Skeletal muscle tissue (tissue), 4 donors: ENCODE results near the gene POLR3H. TPM values are rescaled to one million over a fixed set of nuclear protein-coding genes. Genes with fewer than 3 reads are reported as not detected.
A peak's percentile ranks its signal among the peaks of the same experiment; 100 is the strongest.

Experiments used
- H3K27ac ChIP-seq: one replicate; pipeline ENCODE4 v1.7.0; 2013; ENCODE audit warnings: mild to moderate bottlenecking, low read depth, low read length, inconsistent platforms
- H3K27me3 ChIP-seq, 3 donors: one replicate each; pipeline ENCODE4 v1.7.0; 2013; ENCODE audit warnings: low read length in 3 of 3; ENCODE audit not compliant: control insufficient read depth in 3 of 3, insufficient read depth in 3 of 3
- H3K36me3 ChIP-seq, 3 donors: one replicate each; pipeline ENCODE4 v1.7.0; 2013; ENCODE audit warnings: low read length in 3 of 3; ENCODE audit not compliant: control insufficient read depth in 3 of 3, insufficient read depth in 3 of 3
- H3K4me1 ChIP-seq, 3 donors: one replicate each; pipeline ENCODE4 v1.7.0; 2013; ENCODE audit warnings: low read length in 3 of 3, mild to moderate bottlenecking in 3 of 3; ENCODE audit not compliant: control insufficient read depth in 3 of 3, insufficient read depth in 3 of 3
- H3K4me3 ChIP-seq, 3 donors: one replicate each; pipeline ENCODE4 v1.7.0; 2013; ENCODE audit warnings: low read length in 3 of 3
- H3K9ac ChIP-seq, 3 donors: one replicate each; pipeline ENCODE4 v1.7.0; 2013; ENCODE audit warnings: low read length in 3 of 3, mild to moderate bottlenecking in 3 of 3, moderate library complexity in 2 of 3, low read depth in 1 of 3
- H3K9me3 ChIP-seq, 3 donors: one replicate each; pipeline ENCODE4 v1.7.0; 2013; ENCODE audit warnings: low read length in 3 of 3; ENCODE audit not compliant: control insufficient read depth in 3 of 3
- total RNA-seq: library from RNA; depleted of rRNA; stranded (reverse); fragments of >200 nt; gene quantifications from one replicate; pipeline ENCODE4 v1.2.3, GENCODE V29; 2014
- donor health status: Osteomylitis.

Gene POLR3H
- total RNA-seq, 1 donor from 2014 or later: 12.0 TPM

- Histone ChIP-seq H3K9ac (no peak overlapping the region), H3K4me1 (peaks cover 0 to 8% (median 3%) of the 10 kb centered on the region in 3 donors)
Measured at GRCh38 chr22:41556561-41556960, 12.3 kb upstream of the POLR3H start.

GRCh38 chr22:41555325-41555982 lies 11.2 kb upstream of the POLR3H start:
- Histone ChIP-seq H3K27me3 (peaks cover 3 to 21% (median 7%) of the 10 kb centered on the region in 3 donors), H3K27ac (no peak overlapping the region), H3K9ac (peak overlapping the region in 1 of 3 donors; percentile 25), H3K4me1 (peaks cover 0 to 3% (median 0%) of the 10 kb centered on the region in 3 donors), H3K9me3 (no peaks in the 10 kb centered on the region), H3K36me3 (no peaks in the 10 kb centered on the region), H3K4me3 (no peak overlapping the region)

More at GRCh38 chr22:41556561-41556960, 12.3 kb upstream of the POLR3H start:
- Histone ChIP-seq H3K4me3 (no peak overlapping the region), H3K27me3 (peaks cover 3 to 29% (median 7%) of the 10 kb centered on the region in 3 donors), H3K27ac (no peak overlapping the region), H3K9me3 (no peaks in the 10 kb centered on the region), H3K36me3 (no peaks in the 10 kb centered on the region)

GRCh38 chr22:41551877-41552582 lies 7.8 kb upstream of the POLR3H start:
- H3K9ac ChIP-seq: peak overlapping the region in 1 of 3 donors; percentile 16

GRCh38 chr22:41550952-41551491 lies 6.8 kb upstream of the POLR3H start:
- H3K36me3 ChIP-seq: no peaks in the 10 kb centered on the region
- H3K9ac ChIP-seq: no peak overlapping the region
- H3K4me3 ChIP-seq: no peak overlapping the region
- H3K27me3 ChIP-seq: no peaks in the 10 kb centered on the region
- H3K9me3 ChIP-seq: no peaks in the 10 kb centered on the region
- no peak overlapping the region for H3K27ac ChIP-seq
- no peaks in the 10 kb centered on the region for H3K4me1 ChIP-seq

More at GRCh38 chr22:41551877-41552582, 7.8 kb upstream of the POLR3H start:
- Histone ChIP-seq H3K9me3 (no peaks in the 10 kb centered on the region), H3K4me3 (no peak overlapping the region), H3K36me3 (no peaks in the 10 kb centered on the region), H3K4me1 (peaks cover 0 to 2% (median 0%) of the 10 kb centered on the region in 3 donors), H3K27ac (no peak overlapping the region), H3K27me3 (peaks cover 0 to 9% (median 2%) of the 10 kb centered on the region in 3 donors)

GRCh38 chr22:41548830-41549211 lies 4.6 kb upstream of the POLR3H start:
- Histone ChIP-seq H3K9me3 (no peaks in the 10 kb centered on the region), H3K36me3 (no peaks in the 10 kb centered on the region), H3K27me3 (no peaks in the 10 kb centered on the region), H3K4me1 (peaks cover 6 to 13% (median 7%) of the 10 kb centered on the region in 3 donors), H3K27ac (no peak overlapping the region), H3K9ac (no peak overlapping the region), H3K4me3 (no peak overlapping the region)

- Histone ChIP-seq H3K27ac (peak overlapping the region; percentile 37), H3K4me1 (peaks cover 15 to 28% (median 17%) of the 10 kb centered on the region in 3 donors), H3K4me3 (peak overlapping the region; percentile 75 to 91 (median 88)), H3K27me3 (no peaks in the 10 kb centered on the region), H3K36me3 (peaks cover 0 to 7% (median 0%) of the 10 kb centered on the region in 3 donors), H3K9me3 (no peaks in the 10 kb centered on the region), H3K9ac (peak overlapping the region in 2 of 3 donors; percentile 67 to 74)
Measured at GRCh38 chr22:41544671-41545476, 604 bp upstream of the POLR3H start.

GRCh38 chr22:41542224-41542623 lies 2.0 kb downstream of the POLR3H start:
- Histone ChIP-seq H3K4me3 (no peak overlapping the region), H3K9ac (no peak overlapping the region), H3K4me1 (peaks cover 15 to 28% (median 17%) of the 10 kb centered on the region in 3 donors), H3K27me3 (no peaks in the 10 kb centered on the region), H3K36me3 (peaks cover 0 to 16% (median 2%) of the 10 kb centered on the region in 3 donors), H3K27ac (no peak overlapping the region), H3K9me3 (no peaks in the 10 kb centered on the region)

- Histone ChIP-seq H3K9me3 (no peaks in the 10 kb centered on the region), H3K9ac (no peak overlapping the region), H3K4me1 (peaks cover 15 to 28% (median 17%) of the 10 kb centered on the region in 3 donors), H3K4me3 (no peak overlapping the region), H3K36me3 (peaks cover 0 to 17% (median 2%) of the 10 kb centered on the region in 3 donors), H3K27me3 (no peaks in the 10 kb centered on the region), H3K27ac (no peak overlapping the region)
Measured at GRCh38 chr22:41541484-41541883, 2.8 kb downstream of the POLR3H start.

GRCh38 chr22:41540365-41540764 lies 3.9 kb downstream of the POLR3H start:
- H3K27ac ChIP-seq: no peak overlapping the region
- H3K27me3 ChIP-seq: no peaks in the 10 kb centered on the region
- peaks cover 15 to 28% (median 17%) of the 10 kb centered on the region in 3 donors for H3K4me1 ChIP-seq
- H3K9me3 ChIP-seq: no peaks in the 10 kb centered on the region
- no peak overlapping the region for H3K4me3 ChIP-seq
- peaks cover 0 to 17% (median 2%) of the 10 kb centered on the region in 3 donors for H3K36me3 ChIP-seq
- H3K9ac ChIP-seq: peak overlapping the region in 1 of 3 donors; percentile 23
